ENCODE results near the gene HOXD1. TPM values are rescaled to one million over a fixed set of nuclear protein-coding genes. Genes with fewer than 3 reads are reported as not detected.

Gene HOXD1
- total RNA-seq, 1 donor from 2014 or later = not detected

DNA sequence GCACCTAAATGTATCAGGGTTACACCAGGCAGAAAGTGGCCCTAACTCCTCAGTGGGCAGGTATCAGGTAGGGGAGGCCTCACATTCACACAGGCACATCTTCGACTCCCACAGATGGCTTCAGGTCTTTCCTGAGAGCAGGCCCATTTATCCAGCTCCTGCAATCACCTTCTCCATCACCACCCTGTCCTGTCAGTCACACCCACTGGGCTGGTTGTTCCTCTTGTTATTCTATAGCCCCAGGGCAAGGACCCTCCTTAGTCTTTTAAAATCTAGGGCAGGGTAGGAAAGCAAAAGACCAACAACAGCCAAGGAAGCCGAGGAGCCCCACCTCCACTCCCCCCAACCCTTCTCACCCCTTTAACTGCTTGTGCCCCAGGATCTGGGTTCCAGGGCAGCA is 46.2 kb upstream of the HOXD1 start:
- no peak overlapping the region for H3K4me3 Mint-ChIP-seq
- TF ChIP-seq, protein P1, sequence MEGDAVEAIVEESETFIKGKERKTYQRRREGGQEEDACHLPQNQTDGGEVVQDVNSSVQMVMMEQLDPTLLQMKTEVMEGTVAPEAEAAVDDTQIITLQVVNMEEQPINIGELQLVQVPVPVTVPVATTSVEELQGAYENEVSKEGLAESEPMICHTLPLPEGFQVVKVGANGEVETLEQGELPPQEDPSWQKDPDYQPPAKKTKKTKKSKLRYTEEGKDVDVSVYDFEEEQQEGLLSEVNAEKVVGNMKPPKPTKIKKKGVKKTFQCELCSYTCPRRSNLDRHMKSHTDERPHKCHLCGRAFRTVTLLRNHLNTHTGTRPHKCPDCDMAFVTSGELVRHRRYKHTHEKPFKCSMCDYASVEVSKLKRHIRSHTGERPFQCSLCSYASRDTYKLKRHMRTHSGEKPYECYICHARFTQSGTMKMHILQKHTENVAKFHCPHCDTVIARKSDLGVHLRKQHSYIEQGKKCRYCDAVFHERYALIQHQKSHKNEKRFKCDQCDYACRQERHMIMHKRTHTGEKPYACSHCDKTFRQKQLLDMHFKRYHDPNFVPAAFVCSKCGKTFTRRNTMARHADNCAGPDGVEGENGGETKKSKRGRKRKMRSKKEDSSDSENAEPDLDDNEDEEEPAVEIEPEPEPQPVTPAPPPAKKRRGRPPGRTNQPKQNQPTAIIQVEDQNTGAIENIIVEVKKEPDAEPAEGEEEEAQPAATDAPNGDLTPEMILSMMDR (IDR thresholded peaks at IDR 0.05) = no peak
- no peak overlapping the region for H3K27ac Mint-ChIP-seq
- ATAC-seq (ENCODE audit: low read depth) (no peak), DNase-seq (no peak)
- no peaks in the 10 kb centered on the region for H3K36me3 Mint-ChIP-seq (ENCODE audit: low read depth)
- peaks cover 7% of the 10 kb centered on the region for H3K9me3 Mint-ChIP-seq
- intact Hi-C loops (cut with micrococcal nuclease) = loop anchor here (5.0 kb wide), 2 partner anchors 510 to 1005 kb away; no protein-coding TSS in a partner anchor
- peaks cover 10% of the 10 kb centered on the region for H3K4me1 Mint-ChIP-seq
- ChIA-PET POLR2A (no interaction called here), CTCF (interaction anchor here (1.3 kb wide), 1 partner anchor 313 kb away, joined by 4 read pairs; no protein-coding TSS in a partner anchor)
- H3K27me3 Mint-ChIP-seq = peaks cover 77% of the 10 kb centered on the region

DNA sequence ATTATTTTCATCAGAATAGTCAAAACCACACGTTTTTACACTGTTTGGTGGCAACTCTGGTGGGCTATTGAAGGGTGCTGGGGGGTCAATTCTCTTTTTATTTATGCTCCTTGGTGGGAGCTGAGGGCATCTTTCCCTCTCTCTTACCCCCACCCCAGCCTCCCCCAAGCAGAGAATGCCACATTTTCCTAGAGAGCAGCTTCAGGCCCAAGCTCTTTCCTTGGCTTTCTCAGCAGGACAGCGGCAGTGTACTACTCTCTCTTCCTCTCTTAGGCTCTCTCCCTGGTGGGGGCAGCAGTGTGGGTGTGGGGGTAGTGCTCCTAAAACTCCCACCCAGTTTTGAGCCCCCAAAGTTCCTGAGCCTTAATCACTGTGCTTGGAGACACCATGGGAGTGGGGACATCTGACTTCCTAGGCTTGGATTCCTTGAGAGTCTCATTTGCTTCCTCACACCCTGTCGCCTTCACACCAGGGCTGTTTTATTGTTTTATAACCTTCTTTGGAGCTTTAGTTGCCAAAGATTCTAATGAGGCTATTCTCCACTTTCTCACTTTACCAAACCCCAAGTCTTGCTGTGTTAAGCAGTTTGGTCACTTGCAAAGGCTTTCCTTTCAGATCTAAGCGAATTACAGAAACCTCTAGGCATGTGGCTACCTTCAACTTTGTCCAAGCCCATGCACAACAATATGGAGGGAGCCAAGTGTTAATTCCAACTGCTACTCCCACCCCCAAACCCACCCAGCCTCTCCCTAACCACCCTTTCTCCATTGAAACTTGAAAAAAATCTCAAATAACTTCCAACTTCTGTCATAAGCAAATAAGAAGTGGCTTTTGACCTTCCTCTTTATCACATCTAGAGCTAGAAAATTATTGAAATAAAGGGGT is 43.1 kb upstream of the HOXD1 start:
- intact Hi-C loops (cut with micrococcal nuclease) = no loop called here
- TF ChIP-seq, protein P1 (IDR thresholded peaks at IDR 0.05) = no peak
- H3K27ac Mint-ChIP-seq = no peak overlapping the region
- H3K36me3 Mint-ChIP-seq (ENCODE audit: low read depth) = no peaks in the 10 kb centered on the region
- DNase-seq = no peak
- peaks cover 79% of the 10 kb centered on the region for H3K27me3 Mint-ChIP-seq
- ATAC-seq (ENCODE audit: low read depth) = no peak
- peaks cover 8% of the 10 kb centered on the region for H3K4me1 Mint-ChIP-seq
- no peaks in the 10 kb centered on the region for H3K9me3 Mint-ChIP-seq
- ChIA-PET CTCF (no interaction called here), POLR2A (no interaction called here)
- no peak overlapping the region for H3K4me3 Mint-ChIP-seq

DNA sequence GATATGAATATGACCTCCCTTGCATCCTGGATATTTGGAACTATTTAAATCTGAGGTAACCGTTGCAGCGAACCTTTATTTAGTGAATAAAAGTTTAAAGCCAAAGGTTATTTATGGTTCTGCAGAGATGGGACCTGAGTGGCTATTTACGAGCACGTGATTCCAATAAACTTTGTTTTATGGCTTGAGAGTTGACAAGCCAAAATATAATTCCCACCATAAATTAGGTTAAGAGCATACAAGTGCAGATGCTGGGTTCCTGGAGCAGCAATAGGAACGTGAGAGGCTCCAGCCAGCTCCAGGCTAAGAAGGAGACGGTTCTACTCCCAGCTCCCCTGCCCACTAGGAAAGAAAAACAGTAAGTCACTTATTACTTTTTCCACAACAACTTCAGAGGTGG is 42.4 kb upstream of the HOXD1 start:
- no peaks in the 10 kb centered on the region for H3K9me3 Mint-ChIP-seq
- no peak for DNase-seq
- H3K4me3 Mint-ChIP-seq = no peak overlapping the region
- H3K36me3 Mint-ChIP-seq (ENCODE audit: low read depth) = no peaks in the 10 kb centered on the region
- H3K27me3 Mint-ChIP-seq = peaks cover 83% of the 10 kb centered on the region
- TF ChIP-seq, protein P1 (IDR thresholded peaks at IDR 0.05) = no peak
- ChIA-PET CTCF (no interaction called here), POLR2A (no interaction called here)
- H3K27ac Mint-ChIP-seq = no peak overlapping the region
- peaks cover 3% of the 10 kb centered on the region for H3K4me1 Mint-ChIP-seq
- no peak for ATAC-seq (ENCODE audit: low read depth)
- intact Hi-C loops (cut with micrococcal nuclease) = no loop called here

DNA sequence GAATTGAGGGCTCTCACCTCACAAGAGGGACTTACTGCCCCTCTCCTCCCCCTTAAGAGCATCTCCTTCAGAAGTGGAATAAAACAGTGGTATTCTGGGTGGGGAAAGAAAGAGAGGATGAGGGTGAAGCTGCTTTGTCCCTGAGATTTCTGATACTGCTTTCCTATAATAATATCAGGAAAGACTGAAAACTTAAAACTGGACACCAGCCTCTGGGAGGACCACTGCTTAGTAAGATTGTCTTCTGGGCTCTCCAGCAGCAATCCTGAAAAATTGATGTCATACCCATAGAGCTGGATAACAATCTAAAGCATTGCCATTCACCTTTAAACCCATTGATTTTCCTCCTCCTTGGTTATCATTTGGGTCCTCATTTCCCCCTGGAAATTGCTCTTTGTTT is 41.8 kb upstream of the HOXD1 start:
- H3K27me3 Mint-ChIP-seq = peaks cover 82% of the 10 kb centered on the region

DNA sequence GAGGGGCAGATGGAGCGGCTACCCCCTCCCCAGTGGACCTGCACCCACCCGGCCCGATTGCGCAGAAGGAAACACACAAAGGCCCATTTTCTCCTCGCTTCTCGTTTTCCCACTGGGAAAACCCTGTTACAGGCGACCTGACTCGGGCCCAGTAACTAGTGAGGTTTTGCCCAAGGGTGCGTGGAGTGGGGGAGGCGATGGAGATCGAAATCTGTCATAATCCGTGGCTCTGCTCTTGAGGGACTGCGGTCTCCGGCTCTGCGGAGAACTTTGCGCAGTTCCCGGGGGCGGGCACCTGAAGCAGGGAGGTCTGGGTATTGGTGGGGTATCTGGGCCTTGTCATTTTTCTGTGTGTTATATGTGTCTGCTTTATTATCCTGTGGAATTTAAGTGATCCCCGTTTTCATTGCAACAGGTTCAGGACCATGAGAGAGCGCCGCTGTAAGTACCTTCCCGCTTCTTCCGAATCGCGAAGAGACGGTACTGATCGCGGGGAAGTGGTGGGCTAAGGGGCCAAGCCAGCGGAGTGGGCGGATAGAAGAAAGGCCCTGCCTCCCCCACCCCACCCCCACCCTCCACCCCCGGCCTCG is 41.2 kb upstream of the HOXD1 start:
- Mint-ChIP-seq H3K27me3 (peaks cover 75% of the 10 kb centered on the region), H3K9me3 (no peaks in the 10 kb centered on the region), H3K4me1 (no peaks in the 10 kb centered on the region), H3K36me3 (ENCODE audit: low read depth) (no peaks in the 10 kb centered on the region), H3K4me3 (no peak overlapping the region), H3K27ac (no peak overlapping the region)
- TF ChIP-seq, protein P1 (IDR thresholded peaks at IDR 0.05) = no peak
- POLR2A ChIA-PET = no interaction called here
- CTCF ChIA-PET = no interaction called here
- intact Hi-C loops (cut with micrococcal nuclease) = no loop called here
- ATAC-seq (ENCODE audit: low read depth) (no peak), DNase-seq (no peak)

More for the DNA sequence above, 41.8 kb upstream of the HOXD1 start:
- no peak overlapping the region for H3K27ac Mint-ChIP-seq
- no peaks in the 10 kb centered on the region for H3K4me1 Mint-ChIP-seq
- no peaks in the 10 kb centered on the region for H3K36me3 Mint-ChIP-seq (ENCODE audit: low read depth)
- H3K9me3 Mint-ChIP-seq = no peaks in the 10 kb centered on the region
- DNase-seq (no peak), ATAC-seq (ENCODE audit: low read depth) (no peak)
- TF ChIP-seq, protein P1 (IDR thresholded peaks at IDR 0.05) = no peak
- ChIA-PET CTCF (no interaction called here), POLR2A (no interaction called here)
- intact Hi-C loops (cut with micrococcal nuclease) = no loop called here
- H3K4me3 Mint-ChIP-seq = no peak overlapping the region
